GM10266 (cell line): Measurements from ENCODE around the gene SOX8.

ENCODE experiments used
- DNase-seq: peaks from one replicate; pipeline ENCODE4 v3.0.0; 2012; ENCODE audit errors: extremely low spot score
- CTCF ChIP-seq: IDR thresholded peaks from 2 replicates; pipeline ENCODE4 v1.5.1; 2012; ENCODE audit warnings: mild to moderate bottlenecking, low read depth; ENCODE audit not compliant: control insufficient read depth, insufficient read depth; ENCODE audit errors: missing control alignments

The SOX8 gene

GRCh38 chr16:985646-986400, 4.3 kb downstream of the SOX8 start:
- DNase-seq, result no peak
- TF ChIP-seq CTCF, result no peak

GRCh38 chr16:986411-986810, 4.8 kb downstream of the SOX8 start:
- TF ChIP-seq CTCF, result no peak
- no peak for DNase-seq

GRCh38 chr16:986925-987582, 5.5 kb downstream of the SOX8 start:
- no peak for TF ChIP-seq CTCF
- DNase-seq, result no peak

- no peak for TF ChIP-seq CTCF
These were observed 6.3 kb downstream of the SOX8 start for GRCh38 chr16:987906-988305.

GRCh38 chr16:988471-989353, 7.1 kb downstream of the SOX8 start:
- no peak for TF ChIP-seq CTCF
- no peak for DNase-seq

More at GRCh38 chr16:987906-988305, 6.3 kb downstream of the SOX8 start:
- DNase-seq, result no peak

- no peak for DNase-seq
- no peak for TF ChIP-seq CTCF
These were observed 7.8 kb downstream of the SOX8 start for GRCh38 chr16:989354-989814.
